MCF 10A (cell line): Measurements from ENCODE around the gene SCRT2. TPM values are rescaled to one million over a fixed set of nuclear protein-coding genes. Genes with fewer than 3 reads are reported as not detected.
"Not testable (repeated sequence)": the region's sequence is repeated elsewhere in the genome, so short reads cannot be mapped to it uniquely, and the experiment has no call there.

Source experiments
- BruUV-seq: library from RNA; stranded (reverse); fragments of 400-500 nt; replicated peaks from 2 replicates; lab custom pipeline; 2021; lab: Mats Ljungman, UMichigan
- CTCF ChIA-PET: fragments of 300-600 bp; sonication (Branson Sonifier 250); formaldehyde crosslinking; extraction: SDS; loops from one replicate; lab custom pipeline; 2021; ENCODE audit warnings: antibody characterized with exemption, inconsistent platforms; lab: Yijun Ruan, JAX
- POLR2A ChIA-PET: fragments of 300-600, 350-650 bp; sonication (Branson Sonifier 250); formaldehyde crosslinking; extraction: SDS; loops from one replicate; lab custom pipeline; 2020; ENCODE audit warnings: antibody characterized with exemption, inconsistent platforms; lab: Yijun Ruan, JAX
- DNase-seq: peaks from one replicate; pipeline ENCODE4 v3.0.0-alpha.2; 2018; ENCODE audit not compliant: unreplicated experiment
- H3K27ac Mint-ChIP-seq: one replicate; pipeline ENCODE4 v1.8.0; 2022; ENCODE audit warnings: mild to moderate bottlenecking, low read depth, mixed read lengths; ENCODE audit not compliant: unreplicated experiment
- H3K27me3 Mint-ChIP-seq: one replicate; pipeline ENCODE4 v1.8.0; 2022; ENCODE audit warnings: mixed read lengths; ENCODE audit not compliant: insufficient read depth, unreplicated experiment
- H3K36me3 Mint-ChIP-seq: one replicate; pipeline ENCODE4 v1.8.0; 2022; ENCODE audit warnings: mild to moderate bottlenecking, moderate library complexity, mixed read lengths; ENCODE audit not compliant: insufficient read depth, unreplicated experiment
- H3K4me1 Mint-ChIP-seq: one replicate; pipeline ENCODE4 v1.8.0; 2022; ENCODE audit warnings: mixed read lengths; ENCODE audit not compliant: insufficient read depth, unreplicated experiment
- H3K4me3 Mint-ChIP-seq: one replicate; pipeline ENCODE4 v1.8.0; 2022; ENCODE audit warnings: mild to moderate bottlenecking, moderate library complexity, mixed read lengths; ENCODE audit not compliant: unreplicated experiment
- H3K9me3 Mint-ChIP-seq: one replicate; pipeline ENCODE4 v1.8.0; 2022; ENCODE audit warnings: mixed read lengths; ENCODE audit not compliant: unreplicated experiment
- CTCF ChIP-seq: fragments of 200-600 bp; IDR thresholded peaks from one replicate; pipeline ENCODE4 v1.8.0; 2022; ENCODE audit warnings: antibody characterized with exemption, mild to moderate bottlenecking; ENCODE audit not compliant: unreplicated experiment
- intact Hi-C: fragments of 100-400 bp; cut with micrococcal nuclease; formaldehyde crosslinking; loops from 2 replicates; pipeline ENCODE4 v1.14.1; 2022
- total RNA-seq: library from RNA; stranded (reverse); gene quantifications from 2 replicates; pipeline ENCODE4 v1.2.3, GENCODE V29; 2022

Gene SCRT2
- total RNA-seq, 1 experiment from 2014 or later: not detected

- ChIA-PET POLR2A (interaction anchor here (0.9 to 1.7 kb wide), 4 partner anchors 10 to 136 kb away, joined by 3 to 6 read pairs (median 4); no protein-coding TSS in a partner anchor), CTCF (interaction anchor here (0.6 to 5.8 kb wide), 44 partner anchors 9 to 569 kb away, joined by 3 to 69 read pairs (median 4); partner anchors contain the start of gene CSNK2A1)
- DNase-seq: no peak
- intact Hi-C loops: loop anchor here (1.0 kb wide), 2 partner anchors 84 to 291 kb away; no protein-coding TSS in a partner anchor
- H3K36me3 Mint-ChIP-seq: peaks cover 38% of the 10 kb centered on the region
- BruUV-seq: no TSS peak
- H3K27me3 Mint-ChIP-seq: peaks cover 6% of the 10 kb centered on the region
- peaks cover 5% of the 10 kb centered on the region for H3K4me1 Mint-ChIP-seq
- H3K27ac Mint-ChIP-seq: no peak overlapping the region
- H3K9me3 Mint-ChIP-seq: no peaks in the 10 kb centered on the region
- no peak for TF ChIP-seq CTCF
- no peak overlapping the region for H3K4me3 Mint-ChIP-seq
These were observed 30.8 kb downstream of the SCRT2 start for GRCh38 chr20:644692-645317.

GRCh38 chr20:642398-643174 lies 33.0 kb downstream of the SCRT2 start:
- Mint-ChIP-seq H3K4me3 (no peak overlapping the region), H3K9me3 (no peaks in the 10 kb centered on the region), H3K27me3 (peaks cover 11% of the 10 kb centered on the region), H3K4me1 (no peaks in the 10 kb centered on the region), H3K27ac (no peak overlapping the region), H3K36me3 (peaks cover 17% of the 10 kb centered on the region)
- no peak for TF ChIP-seq CTCF
- CTCF ChIA-PET: interaction anchor here (0.7 kb wide), 1 partner anchor 184 kb away, joined by 3 read pairs; no protein-coding TSS in a partner anchor
- DNase-seq: no peak
- no TSS peak for BruUV-seq
- intact Hi-C loops: no loop called here
- POLR2A ChIA-PET: no interaction called here

- DNase-seq, intact Hi-C loops, H3K9me3 Mint-ChIP-seq, BruUV-seq, H3K27ac Mint-ChIP-seq, H3K4me1 Mint-ChIP-seq, H3K4me3 Mint-ChIP-seq: not testable (repeated sequence)
- H3K36me3 Mint-ChIP-seq: peaks cover 11% of the 10 kb centered on the region
- ChIA-PET CTCF (interaction anchor here (0.6 kb wide), 1 partner anchor 547 kb away, joined by 3 read pairs; no protein-coding TSS in a partner anchor), POLR2A (interaction anchor here (1.4 kb wide), 1 partner anchor 9 kb away, joined by 4 read pairs; no protein-coding TSS in a partner anchor)
- peaks cover 11% of the 10 kb centered on the region for H3K27me3 Mint-ChIP-seq
These were observed 33.6 kb downstream of the SCRT2 start for GRCh38 chr20:642013-642397.

GRCh38 chr20:641516-641875 lies 34.1 kb downstream of the SCRT2 start:
- ChIA-PET CTCF (interaction anchor here (0.6 to 2.2 kb wide), 3 partner anchors 80 to 546 kb away, joined by 3 to 11 read pairs (median 4); no protein-coding TSS in a partner anchor), POLR2A (interaction anchor here (1.4 kb wide), 1 partner anchor 9 kb away, joined by 4 read pairs; no protein-coding TSS in a partner anchor)
- Mint-ChIP-seq H3K27me3 (peaks cover 11% of the 10 kb centered on the region), H3K27ac (no peak overlapping the region), H3K36me3 (peaks cover 6% of the 10 kb centered on the region), H3K4me1 (no peaks in the 10 kb centered on the region), H3K9me3 (no peaks in the 10 kb centered on the region), H3K4me3 (no peak overlapping the region)
- no peak for TF ChIP-seq CTCF
- intact Hi-C loops: no loop called here
- DNase-seq: no peak
- no TSS peak for BruUV-seq
